ENCODE measurements around the gene TSN. TPM values are rescaled to one million over a fixed set of nuclear protein-coding genes. Genes with fewer than 3 reads are reported as not detected.

TSN gene
- total RNA-seq, 1 donor from 2014 or later, result 68.2 TPM

- Histone ChIP-seq H3K27me3 (ENCODE audit: insufficient read depth, low read length) (no peaks in the 10 kb centered on the region), H2AFZ (ENCODE audit: low read depth, low read length) (no peak overlapping the region), H3K4me1 (ENCODE audit: insufficient read depth, low read length) (peaks cover 13% of the 10 kb centered on the region), H3K79me2 (ENCODE audit: insufficient read depth, low read length) (no peaks in the 10 kb centered on the region), H3K9me3 (ENCODE audit: insufficient read depth, low read depth, low read length) (no peaks in the 10 kb centered on the region), H3K27ac (ENCODE audit: low read depth, low read length) (peak overlapping the region; percentile 83), H3K9ac (ENCODE audit: low read length) (no peak overlapping the region), H3K36me3 (ENCODE audit: insufficient read depth, low read length) (peaks cover 15% of the 10 kb centered on the region), H3K4me2 (ENCODE audit: low read length) (no peak overlapping the region), H3K4me3 (ENCODE audit: insufficient read depth, low read depth, low read length) (no peak overlapping the region), H4K20me1 (ENCODE audit: insufficient read depth, low read length) (no peaks in the 10 kb centered on the region)
- TF ChIP-seq CTCF (IDR thresholded peaks at IDR 0.05; ENCODE audit: insufficient read depth, low read depth, low read length) (no peak), EZH2 (IDR thresholded peaks at IDR 0.05; ENCODE audit: insufficient read depth, low read length) (no peak)
- no peaks in the 10 kb centered on the region for H3K27me3 Mint-ChIP-seq (ENCODE audit: low read depth, unreplicated experiment)
- peaks cover 2% of the 10 kb centered on the region for H3K36me3 Mint-ChIP-seq (ENCODE audit: low read depth, unreplicated experiment)
- no peak overlapping the region for H3K27ac Mint-ChIP-seq (ENCODE audit: unreplicated experiment)
- no peak overlapping the region for H3K4me3 Mint-ChIP-seq (ENCODE audit: unreplicated experiment)
- DNase-seq (ENCODE audit: low read depth), result no peak
- no peak for FAIRE-seq
- H3K4me1 Mint-ChIP-seq (ENCODE audit: low read depth, unreplicated experiment), result peaks cover 5% of the 10 kb centered on the region
- no peaks in the 10 kb centered on the region for H3K9me3 Mint-ChIP-seq (ENCODE audit: unreplicated experiment)
Observed at GRCh38 chr2:121723316-121723715, 32.1 kb upstream of the TSN start.

- peaks cover 18% of the 10 kb centered on the region for H3K79me2 ChIP-seq (ENCODE audit: insufficient read depth, low read length)
- peaks cover 9% of the 10 kb centered on the region for H3K36me3 Mint-ChIP-seq (ENCODE audit: low read depth, unreplicated experiment)
- FAIRE-seq (no peak), DNase-seq (ENCODE audit: low read depth) (no peak)
- no peaks in the 10 kb centered on the region for H3K27me3 Mint-ChIP-seq (ENCODE audit: low read depth, unreplicated experiment)
- H3K27me3 ChIP-seq (ENCODE audit: insufficient read depth, low read length), result no peaks in the 10 kb centered on the region
- no peak overlapping the region for H2AFZ ChIP-seq (ENCODE audit: low read depth, low read length)
- no peak overlapping the region for H3K4me3 Mint-ChIP-seq (ENCODE audit: unreplicated experiment)
- no peak overlapping the region for H3K27ac ChIP-seq (ENCODE audit: low read depth, low read length)
- no peak overlapping the region for H3K4me2 ChIP-seq (ENCODE audit: low read length)
- H3K36me3 ChIP-seq (ENCODE audit: insufficient read depth, low read length), result peaks cover 37% of the 10 kb centered on the region
- H3K27ac Mint-ChIP-seq (ENCODE audit: unreplicated experiment), result no peak overlapping the region
- peaks cover 7% of the 10 kb centered on the region for H3K4me1 ChIP-seq (ENCODE audit: insufficient read depth, low read length)
- H3K4me3 ChIP-seq (ENCODE audit: insufficient read depth, low read depth, low read length), result no peak overlapping the region
- no peaks in the 10 kb centered on the region for H3K4me1 Mint-ChIP-seq (ENCODE audit: low read depth, unreplicated experiment)
- peaks cover 30% of the 10 kb centered on the region for H4K20me1 ChIP-seq (ENCODE audit: insufficient read depth, low read length)
- TF ChIP-seq EZH2 (IDR thresholded peaks at IDR 0.05; ENCODE audit: insufficient read depth, low read length) (no peak), CTCF (IDR thresholded peaks at IDR 0.05; ENCODE audit: insufficient read depth, low read depth, low read length) (no peak)
- H3K9me3 Mint-ChIP-seq (ENCODE audit: unreplicated experiment), result no peaks in the 10 kb centered on the region
- no peaks in the 10 kb centered on the region for H3K9me3 ChIP-seq (ENCODE audit: insufficient read depth, low read depth, low read length)
- H3K9ac ChIP-seq (ENCODE audit: low read length), result no peak overlapping the region
Observed at GRCh38 chr2:121727332-121727731, 28.1 kb upstream of the TSN start.

- H3K9me3 Mint-ChIP-seq (ENCODE audit: unreplicated experiment), result no peaks in the 10 kb centered on the region
- FAIRE-seq, result no peak
Observed at GRCh38 chr2:121727950-121728349, 27.5 kb upstream of the TSN start.

More at GRCh38 chr2:121727950-121728349, 27.5 kb upstream of the TSN start:
- Histone ChIP-seq H3K9me3 (ENCODE audit: insufficient read depth, low read depth, low read length) (no peaks in the 10 kb centered on the region), H3K9ac (ENCODE audit: low read length) (no peak overlapping the region), H3K27me3 (ENCODE audit: insufficient read depth, low read length) (no peaks in the 10 kb centered on the region), H3K36me3 (ENCODE audit: insufficient read depth, low read length) (peaks cover 37% of the 10 kb centered on the region), H3K27ac (ENCODE audit: low read depth, low read length) (no peak overlapping the region), H4K20me1 (ENCODE audit: insufficient read depth, low read length) (peaks cover 32% of the 10 kb centered on the region), H3K4me2 (ENCODE audit: low read length) (no peak overlapping the region), H3K4me1 (ENCODE audit: insufficient read depth, low read length) (peaks cover under 1% of the 10 kb centered on the region), H3K4me3 (ENCODE audit: insufficient read depth, low read depth, low read length) (no peak overlapping the region), H2AFZ (ENCODE audit: low read depth, low read length) (no peak overlapping the region), H3K79me2 (ENCODE audit: insufficient read depth, low read length) (peaks cover 23% of the 10 kb centered on the region)
- Mint-ChIP-seq H3K4me3 (ENCODE audit: unreplicated experiment) (no peak overlapping the region), H3K4me1 (ENCODE audit: low read depth, unreplicated experiment) (no peaks in the 10 kb centered on the region), H3K36me3 (ENCODE audit: low read depth, unreplicated experiment) (peaks cover 9% of the 10 kb centered on the region), H3K27me3 (ENCODE audit: low read depth, unreplicated experiment) (no peaks in the 10 kb centered on the region), H3K27ac (ENCODE audit: unreplicated experiment) (no peak overlapping the region)
- TF ChIP-seq CTCF (IDR thresholded peaks at IDR 0.05; ENCODE audit: insufficient read depth, low read depth, low read length) (no peak), EZH2 (IDR thresholded peaks at IDR 0.05; ENCODE audit: insufficient read depth, low read length) (no peak)
- DNase-seq (ENCODE audit: low read depth), result no peak

All from astrocyte (in vitro differentiated cells and primary cell).